Mucosa of descending colon (tissue), 3 donors: ENCODE results near the gene ASCL3. TPM values are rescaled to one million over a fixed set of nuclear protein-coding genes. Genes with fewer than 3 reads are reported as not detected.
"Not testable (repeated sequence)": the region's sequence is repeated elsewhere in the genome, so short reads cannot be mapped to it uniquely, and the experiment has no call there.

ENCODE experiments used
- ATAC-seq: fragments of 200-7000 bp; cut with Tn5 transposase; one replicate; pipeline ENCODE4 v1.9.1; 2020; ENCODE audit warnings: mild to moderate bottlenecking, moderate library complexity
- DNase-seq, 3 donors: peaks; one replicate each; pipeline ENCODE4 v3.0.0-alpha.2; 2020
- H3K36me3 ChIP-seq: fragments of 200-600 bp; one replicate; pipeline ENCODE4 v1.8.0; 2021; ENCODE audit warnings: low read depth, mild to moderate bottlenecking
- H3K4me1 ChIP-seq: fragments of 200-600 bp; one replicate; pipeline ENCODE4 v1.8.0; 2021; ENCODE audit warnings: low read depth, mild to moderate bottlenecking
- H3K4me3 ChIP-seq: fragments of 200-600 bp; one replicate; pipeline ENCODE4 v1.8.0; 2021; ENCODE audit warnings: mild to moderate bottlenecking
- H3K9me3 ChIP-seq: fragments of 200-600 bp; one replicate; pipeline ENCODE4 v1.8.0; 2021; ENCODE audit warnings: mild to moderate bottlenecking
- CTCF ChIP-seq: fragments of 200-600 bp; IDR thresholded peaks from one replicate; pipeline ENCODE4 v1.8.0; 2022; ENCODE audit warnings: antibody characterized with exemption, mild to moderate bottlenecking
- intact Hi-C, 2 donors: fragments of 100-400 bp; cut with DNase I in 1 of 2; cut with micrococcal nuclease in 1 of 2; formaldehyde crosslinking; loops; one replicate each; pipeline versions ENCODE4 v1.11.0 to v1.11.1; 2022; cut with DNase I, micrococcal nuclease
- total RNA-seq, 3 donors: library from RNA; stranded (reverse); fragmentation: NEBNext Ultra II Directional in 2 of 3; extraction: Animal tissue kit (Norgen Biotek cat#: 25700) in 2 of 3; gene quantifications; one replicate each; pipeline versions ENCODE4 v1.2.1 to v1.2.4, GENCODE V29; 2021 to 2023
- donor health status: DM: no; HTN: no; CAD: no; lungs with moderate emphysema.
- donor health status: DM: no; HTN: no; CAD: no.
- donor health status: DM: no; HTN: yes; CAD: no.

The ASCL3 gene
- total RNA-seq, 3 donors from 2014 or later, result not detected

- DNase-seq (no peak), ATAC-seq (no peak)
- Histone ChIP-seq H3K9me3 (no peaks in the 10 kb centered on the region), H3K4me3 (no peak overlapping the region), H3K36me3 (no peaks in the 10 kb centered on the region), H3K4me1 (no peaks in the 10 kb centered on the region)
- intact Hi-C loops, result no loop called here
- TF ChIP-seq CTCF, result no peak
These were observed 40.7 kb upstream of the ASCL3 start for GRCh38 chr11:8983552-8983951.

GRCh38 chr11:8980485-8980884 is 37.7 kb upstream of the ASCL3 start:
- no peaks in the 10 kb centered on the region for H3K9me3 ChIP-seq
- ATAC-seq (no peak), DNase-seq (no peak)
- no peaks in the 10 kb centered on the region for H3K4me1 ChIP-seq
- TF ChIP-seq CTCF, result no peak
- intact Hi-C loops, result no loop called here
- no peaks in the 10 kb centered on the region for H3K36me3 ChIP-seq
- H3K4me3 ChIP-seq, result no peak overlapping the region

GRCh38 chr11:8979365-8979764 is 36.5 kb upstream of the ASCL3 start:
- H3K9me3 ChIP-seq, H3K4me3 ChIP-seq, intact Hi-C loops, ATAC-seq, H3K4me1 ChIP-seq, DNase-seq, H3K36me3 ChIP-seq: not testable (repeated sequence)

GRCh38 chr11:8973121-8973520 is 30.3 kb upstream of the ASCL3 start:
- intact Hi-C loops, result no loop called here
- Histone ChIP-seq H3K4me1 (no peaks in the 10 kb centered on the region), H3K4me3 (no peak overlapping the region), H3K9me3 (no peaks in the 10 kb centered on the region), H3K36me3 (no peaks in the 10 kb centered on the region)
- ATAC-seq (no peak), DNase-seq (no peak)
- TF ChIP-seq CTCF, result no peak

- DNase-seq, result no peak
- Histone ChIP-seq H3K36me3 (no peaks in the 10 kb centered on the region), H3K4me3 (no peak overlapping the region), H3K9me3 (no peaks in the 10 kb centered on the region), H3K4me1 (no peaks in the 10 kb centered on the region)
- TF ChIP-seq CTCF, result no peak
- intact Hi-C loops, result no loop called here
- ATAC-seq, result no peak
These were observed 29.1 kb upstream of the ASCL3 start for GRCh38 chr11:8971924-8972316.

GRCh38 chr11:8971196-8971923 is 28.5 kb upstream of the ASCL3 start:
- intact Hi-C loops, result no loop called here
- DNase-seq, result no peak
- no peak for ATAC-seq
- H3K36me3 ChIP-seq, result no peaks in the 10 kb centered on the region
- H3K4me3 ChIP-seq, result no peak overlapping the region
- no peaks in the 10 kb centered on the region for H3K9me3 ChIP-seq
- no peaks in the 10 kb centered on the region for H3K4me1 ChIP-seq
- TF ChIP-seq CTCF, result no peak
